ENCODE results near the gene CYP21A2.
"Not testable (repeated sequence)": the region's sequence is repeated elsewhere in the genome, so short reads cannot be mapped to it uniquely, and the experiment has no call there.

The CYP21A2 gene

DNA sequence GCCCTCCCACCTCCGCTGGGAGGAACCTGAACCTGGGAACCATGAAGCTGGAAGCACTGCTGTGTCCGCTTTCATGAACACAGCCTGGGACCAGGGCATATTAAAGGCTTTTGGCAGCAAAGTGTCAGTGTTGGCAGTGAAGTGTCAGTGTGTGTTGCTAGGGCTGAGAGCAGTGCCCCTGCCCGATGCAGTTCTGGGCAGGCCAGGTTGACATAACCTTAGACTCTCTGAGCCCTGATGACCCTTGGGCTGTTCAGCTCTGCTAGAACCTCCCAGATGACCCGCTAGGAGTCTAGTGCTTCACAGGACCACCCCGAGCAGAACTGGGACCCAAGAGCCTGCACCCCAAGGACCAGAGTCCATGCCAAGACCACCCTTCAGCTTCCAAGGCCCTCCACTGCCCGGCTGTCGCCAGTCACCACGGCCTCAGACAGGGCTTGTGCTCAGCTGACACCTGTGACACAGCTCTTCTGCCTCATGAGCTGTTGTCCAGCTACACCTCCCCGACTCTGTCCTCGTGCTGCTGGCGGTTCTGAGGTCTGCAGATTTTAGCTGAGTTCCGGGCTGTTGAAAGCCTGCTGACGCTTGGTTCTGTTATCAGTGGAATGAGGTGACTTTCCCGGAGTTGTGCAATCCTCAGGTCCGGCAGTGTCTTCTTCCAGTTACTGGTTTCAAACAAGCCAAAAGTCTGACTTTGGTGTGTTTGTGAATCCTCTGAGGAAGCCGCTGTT, 2.8 kb upstream of the CYP21A2 start:
- DNase-seq, result not testable (repeated sequence)

DNA sequence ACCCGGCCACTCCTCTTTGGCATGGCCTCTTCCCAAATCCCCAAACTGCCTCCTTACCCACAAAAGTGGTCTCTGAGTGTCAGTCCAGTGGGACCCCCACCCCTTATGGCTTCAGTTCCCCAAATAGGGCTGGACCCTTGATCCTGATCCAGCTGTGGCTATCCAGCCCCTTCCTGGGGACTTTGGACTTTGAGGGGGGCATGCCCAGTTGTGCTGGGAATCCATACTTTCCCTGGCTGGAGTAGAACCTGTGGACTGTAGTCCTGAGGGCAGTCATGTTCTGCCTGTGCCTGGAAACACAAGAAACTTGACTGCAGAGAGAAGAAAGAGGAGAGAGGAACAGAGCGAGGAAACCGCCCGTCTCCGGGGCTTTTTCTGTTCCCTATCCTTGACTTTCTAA, 1.1 kb upstream of the CYP21A2 start:
- not testable (repeated sequence) for DNase-seq

DNA sequence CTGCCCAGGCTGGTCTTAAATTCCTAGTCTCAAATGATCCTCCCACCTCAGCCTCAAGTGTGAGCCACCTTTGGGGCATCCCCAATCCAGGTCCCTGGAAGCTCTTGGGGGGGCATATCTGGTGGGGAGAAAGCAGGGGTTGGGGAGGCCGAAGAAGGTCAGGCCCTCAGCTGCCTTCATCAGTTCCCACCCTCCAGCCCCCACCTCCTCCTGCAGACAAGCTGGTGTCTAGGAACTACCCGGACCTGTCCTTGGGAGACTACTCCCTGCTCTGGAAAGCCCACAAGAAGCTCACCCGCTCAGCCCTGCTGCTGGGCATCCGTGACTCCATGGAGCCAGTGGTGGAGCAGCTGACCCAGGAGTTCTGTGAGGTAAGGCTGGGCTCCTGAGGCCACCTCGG, 663 bp downstream of the CYP21A2 start:
- not testable (repeated sequence) for DNase-seq

DNA sequence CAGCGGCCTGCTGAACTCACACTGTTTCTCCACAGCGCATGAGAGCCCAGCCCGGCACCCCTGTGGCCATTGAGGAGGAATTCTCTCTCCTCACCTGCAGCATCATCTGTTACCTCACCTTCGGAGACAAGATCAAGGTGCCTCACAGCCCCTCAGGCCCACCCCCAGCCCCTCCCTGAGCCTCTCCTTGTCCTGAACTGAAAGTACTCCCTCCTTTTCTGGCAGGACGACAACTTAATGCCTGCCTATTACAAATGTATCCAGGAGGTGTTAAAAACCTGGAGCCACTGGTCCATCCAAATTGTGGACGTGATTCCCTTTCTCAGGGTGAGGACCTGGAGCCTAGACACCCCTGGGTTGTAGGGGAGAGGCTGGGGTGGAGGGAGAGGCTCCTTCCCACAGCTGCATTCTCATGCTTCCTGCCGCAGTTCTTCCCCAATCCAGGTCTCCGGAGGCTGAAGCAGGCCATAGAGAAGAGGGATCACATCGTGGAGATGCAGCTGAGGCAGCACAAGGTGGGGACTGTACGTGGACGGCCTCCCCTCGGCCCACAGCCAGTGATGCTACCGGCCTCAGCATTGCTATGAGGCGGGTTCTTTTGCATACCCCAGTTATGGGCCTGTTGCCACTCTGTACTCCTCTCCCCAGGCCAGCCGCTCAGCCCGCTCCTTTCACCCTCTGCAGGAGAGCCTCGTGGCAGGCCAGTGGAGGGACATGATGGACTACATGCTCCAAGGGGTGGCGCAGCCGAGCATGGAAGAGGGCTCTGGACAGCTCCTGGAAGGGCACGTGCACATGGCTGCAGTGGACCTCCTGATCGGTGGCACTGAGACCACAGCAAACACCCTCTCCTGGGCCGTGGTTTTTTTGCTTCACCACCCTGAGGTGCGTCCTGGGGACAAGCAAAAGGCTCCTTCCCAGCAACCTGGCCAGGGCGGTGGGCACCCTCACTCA, 1.4 kb downstream of the CYP21A2 start:
- DNase-seq, result not testable (repeated sequence)

DNA sequence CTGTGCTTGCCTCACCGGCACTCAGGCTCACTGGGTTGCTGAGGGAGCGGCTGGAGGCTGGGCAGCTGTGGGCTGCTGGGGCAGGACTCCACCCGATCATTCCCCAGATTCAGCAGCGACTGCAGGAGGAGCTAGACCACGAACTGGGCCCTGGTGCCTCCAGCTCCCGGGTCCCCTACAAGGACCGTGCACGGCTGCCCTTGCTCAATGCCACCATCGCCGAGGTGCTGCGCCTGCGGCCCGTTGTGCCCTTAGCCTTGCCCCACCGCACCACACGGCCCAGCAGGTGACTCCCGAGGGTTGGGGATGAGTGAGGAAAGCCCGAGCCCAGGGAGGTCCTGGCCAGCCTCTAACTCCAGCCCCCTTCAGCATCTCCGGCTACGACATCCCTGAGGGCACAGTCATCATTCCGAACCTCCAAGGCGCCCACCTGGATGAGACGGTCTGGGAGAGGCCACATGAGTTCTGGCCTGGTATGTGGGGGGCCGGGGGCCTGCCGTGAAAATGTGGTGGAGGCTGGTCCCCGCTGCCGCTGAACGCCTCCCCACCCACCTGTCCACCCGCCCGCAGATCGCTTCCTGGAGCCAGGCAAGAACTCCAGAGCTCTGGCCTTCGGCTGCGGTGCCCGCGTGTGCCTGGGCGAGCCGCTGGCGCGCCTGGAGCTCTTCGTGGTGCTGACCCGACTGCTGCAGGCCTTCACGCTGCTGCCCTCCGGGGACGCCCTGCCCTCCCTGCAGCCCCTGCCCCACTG, 2.3 kb downstream of the CYP21A2 start:
- DNase-seq, result not testable (repeated sequence)

DNA sequence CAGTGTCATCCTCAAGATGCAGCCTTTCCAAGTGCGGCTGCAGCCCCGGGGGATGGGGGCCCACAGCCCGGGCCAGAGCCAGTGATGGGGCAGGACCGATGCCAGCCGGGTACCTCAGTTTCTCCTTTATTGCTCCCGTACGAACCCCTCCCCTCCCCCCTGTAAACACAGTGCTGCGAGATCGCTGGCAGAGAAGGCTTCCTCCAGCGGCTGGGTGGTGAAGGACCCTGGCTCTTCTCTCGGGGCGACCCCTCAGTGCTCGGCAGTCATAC, 2.8 kb downstream of the CYP21A2 start:
- not testable (repeated sequence) for DNase-seq

DNA sequence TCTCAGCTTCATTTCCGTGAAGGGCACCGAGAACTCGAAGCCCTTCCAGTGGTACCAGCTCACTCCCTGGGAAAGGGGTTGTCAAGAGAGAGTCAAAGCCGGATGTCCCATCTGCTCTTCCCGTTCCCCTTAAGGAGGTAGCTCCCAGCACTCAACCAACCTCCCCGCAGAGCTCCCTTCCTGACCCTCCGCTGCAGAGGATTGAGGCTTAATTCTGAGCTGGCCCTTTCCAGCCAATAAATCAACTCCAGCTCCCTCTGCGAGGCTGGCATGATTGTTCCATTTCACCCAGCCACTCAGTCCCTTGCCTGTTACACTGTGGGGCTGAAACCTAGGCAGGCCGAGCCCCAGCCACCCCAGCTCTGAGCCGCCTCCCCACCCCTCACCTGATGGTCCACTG, 3.2 kb downstream of the CYP21A2 start:
- not testable (repeated sequence) for DNase-seq

DNA sequence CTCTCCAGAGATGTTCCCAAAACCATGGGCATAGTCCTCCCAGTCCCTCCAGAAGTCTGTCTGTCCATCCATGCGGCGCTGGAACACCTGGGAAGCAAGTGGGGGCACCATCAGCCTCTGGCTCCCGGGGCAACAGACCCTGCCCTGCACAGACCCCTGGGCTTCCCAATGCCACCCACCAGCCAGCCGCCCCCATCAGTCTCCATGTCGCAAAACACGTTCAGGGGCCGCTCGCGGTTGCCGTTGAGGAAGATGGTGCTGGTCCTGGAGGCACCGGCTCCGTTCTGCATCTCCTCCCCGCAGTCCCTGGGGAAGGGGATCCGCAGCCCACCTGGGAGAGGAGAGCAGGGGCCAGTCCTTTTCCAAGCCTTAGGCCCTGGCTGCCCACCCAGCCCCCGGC, 4.1 kb downstream of the CYP21A2 start:
- not testable (repeated sequence) for DNase-seq

DNA sequence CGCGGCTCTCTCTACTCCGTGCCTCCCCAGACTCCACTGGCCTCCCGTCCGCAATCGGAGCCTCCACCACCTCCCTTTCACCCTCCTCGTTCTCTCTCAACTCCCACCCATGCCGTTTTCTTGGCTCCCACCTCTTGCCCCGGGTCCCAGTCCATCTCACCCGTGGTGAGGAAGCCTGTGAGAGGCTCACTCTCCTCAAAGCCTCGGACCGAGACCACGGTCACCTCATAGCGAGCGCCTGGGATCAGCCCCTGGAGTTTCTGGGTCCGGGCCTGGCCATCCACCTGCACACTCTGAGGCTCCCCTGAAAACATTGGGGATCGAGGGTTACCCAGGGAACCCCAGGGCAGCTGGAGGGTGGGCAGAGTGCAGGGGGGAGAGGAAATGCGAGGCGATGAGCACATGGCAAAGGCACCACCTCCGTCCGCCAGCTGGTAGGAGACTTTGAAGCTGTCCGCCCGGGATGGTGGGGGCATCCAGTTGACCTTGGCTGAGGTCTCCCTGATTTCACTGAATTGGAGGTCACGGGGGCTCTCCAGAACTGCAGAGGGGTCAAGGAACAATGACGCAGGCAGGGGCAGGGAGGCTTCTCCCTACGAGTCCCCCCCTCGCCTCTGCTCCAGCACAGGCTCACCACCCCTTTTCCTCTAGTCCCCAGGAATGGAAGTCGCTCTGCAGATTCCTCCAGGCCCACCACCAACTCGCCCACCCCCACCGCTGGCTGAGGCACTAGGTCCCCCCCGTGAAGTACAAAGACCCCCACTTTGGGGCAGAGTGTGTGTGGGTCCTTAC, 5.6 kb downstream of the CYP21A2 start:
- DNase-seq, result not testable (repeated sequence)

DNA sequence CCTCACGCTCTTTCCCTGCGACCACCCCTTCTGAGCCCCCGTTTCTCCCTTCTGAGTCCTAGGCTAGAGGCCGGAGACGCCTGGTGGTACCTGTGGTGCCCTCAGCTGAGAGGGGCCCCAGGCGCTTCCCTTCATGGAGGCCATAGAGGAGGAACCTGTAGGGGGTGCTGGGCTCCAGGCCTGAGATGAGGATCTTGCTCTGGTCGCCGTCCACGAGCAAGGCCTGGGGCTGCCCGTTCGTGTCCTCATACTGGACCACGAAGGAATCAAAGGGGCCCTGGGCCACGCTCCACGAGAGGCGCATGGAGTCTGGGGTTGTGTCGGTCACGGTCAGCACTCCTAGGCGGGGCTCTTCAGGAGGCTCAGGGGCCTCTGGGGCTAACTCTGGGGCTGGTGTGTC, 6.7 kb downstream of the CYP21A2 start:
- not testable (repeated sequence) for DNase-seq

DNA sequence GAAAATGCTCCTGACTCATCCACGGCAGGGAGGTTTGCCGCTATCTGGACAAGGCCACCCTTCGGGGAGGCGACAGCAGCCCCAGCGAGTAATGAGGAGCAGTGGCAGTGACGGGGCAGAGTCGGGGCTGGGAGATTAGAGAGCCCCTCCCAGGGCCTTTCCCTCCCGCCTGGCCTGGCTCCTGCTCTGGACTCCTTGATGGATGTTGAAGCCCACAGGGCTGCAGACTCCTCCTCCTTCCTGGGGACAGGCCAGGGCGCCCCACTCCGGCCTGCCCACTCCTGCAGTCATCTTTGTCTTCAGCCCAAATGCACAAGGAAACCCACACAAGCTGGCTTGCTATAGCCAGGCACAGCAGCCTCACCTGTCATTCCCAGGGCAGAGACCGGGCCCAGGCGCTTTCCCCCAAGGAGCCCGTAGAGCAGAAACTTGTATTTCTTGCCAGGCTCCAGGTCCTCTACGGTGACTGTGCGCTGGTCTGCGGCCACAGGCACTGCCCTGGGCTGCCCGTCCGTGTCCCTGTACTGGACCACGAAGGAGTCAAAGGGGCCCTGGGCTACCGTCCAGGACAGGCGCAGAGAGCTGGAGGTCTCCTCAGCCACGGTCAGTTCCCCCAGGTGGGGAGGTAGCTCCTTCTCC, 7.7 kb downstream of the CYP21A2 start:
- DNase-seq, result no peak

DNA sequence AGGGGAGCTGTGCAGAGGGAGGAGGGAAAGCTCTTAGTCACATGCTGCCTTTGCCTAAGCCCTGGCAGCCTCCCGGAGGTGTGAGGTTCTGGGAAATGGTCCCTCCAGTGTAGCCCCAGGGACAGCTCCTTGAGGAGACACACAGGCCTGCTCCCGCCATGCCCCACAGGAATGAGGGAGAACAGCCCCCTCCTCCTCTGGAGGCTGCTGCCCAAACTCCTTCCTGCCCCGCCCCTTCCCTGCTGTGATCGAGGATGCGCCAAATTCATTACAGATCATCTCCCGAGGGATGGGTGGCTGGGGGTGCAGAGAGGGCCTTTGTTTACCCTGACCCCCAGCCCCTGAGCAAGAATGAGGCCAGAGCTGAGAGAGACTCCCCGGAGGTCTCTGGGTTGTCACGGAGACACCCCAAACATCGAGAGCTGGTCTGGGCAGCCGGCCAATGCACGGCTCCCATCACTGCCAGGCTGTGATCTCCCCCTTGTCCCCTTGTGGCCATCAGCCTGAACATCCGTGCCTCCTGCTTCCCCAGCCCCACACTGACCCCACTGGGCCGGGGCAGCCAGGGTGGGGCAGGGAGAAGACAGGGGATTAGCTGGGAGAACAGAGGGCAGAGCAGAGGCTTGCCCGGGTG, 8.4 kb downstream of the CYP21A2 start:
- DNase-seq, result no peak

DNA sequence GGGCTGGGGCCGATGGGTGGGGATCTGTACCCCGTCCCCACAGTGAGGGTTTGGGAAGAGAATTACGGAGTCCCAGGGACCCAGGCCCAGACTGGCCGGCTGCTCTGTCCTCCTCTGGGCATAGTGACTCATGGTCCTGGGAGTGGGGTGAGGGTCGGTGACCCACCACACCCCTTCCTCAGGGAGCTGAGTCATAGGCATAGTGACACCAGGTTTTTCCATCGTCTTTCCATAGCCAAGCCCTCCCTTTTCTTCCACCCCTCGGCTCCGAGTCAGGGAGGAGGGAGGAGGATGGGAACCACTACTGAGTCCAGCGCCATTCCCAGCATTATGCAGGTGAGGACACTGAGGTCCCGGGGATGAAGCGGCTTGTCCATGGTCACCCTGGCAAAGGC, 8.9 kb downstream of the CYP21A2 start:
- DNase-seq, result no peak

DNA sequence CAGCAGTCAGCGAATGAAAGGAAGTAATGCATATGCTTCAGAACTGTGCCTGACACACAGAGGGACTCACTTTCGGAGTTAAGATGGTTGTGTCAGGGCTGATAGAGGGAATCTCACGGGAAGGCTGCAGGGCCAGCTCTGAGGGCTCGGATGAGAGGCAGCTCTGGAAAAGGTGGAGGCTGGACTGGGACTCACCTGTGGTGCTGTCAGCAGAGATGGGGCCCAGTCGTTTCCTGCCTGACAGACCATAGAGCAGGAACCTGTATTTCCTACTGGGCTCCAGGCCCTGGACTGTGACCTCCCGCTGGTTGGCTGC, 9.3 kb downstream of the CYP21A2 start:
- DNase-seq, result no peak

DNA sequence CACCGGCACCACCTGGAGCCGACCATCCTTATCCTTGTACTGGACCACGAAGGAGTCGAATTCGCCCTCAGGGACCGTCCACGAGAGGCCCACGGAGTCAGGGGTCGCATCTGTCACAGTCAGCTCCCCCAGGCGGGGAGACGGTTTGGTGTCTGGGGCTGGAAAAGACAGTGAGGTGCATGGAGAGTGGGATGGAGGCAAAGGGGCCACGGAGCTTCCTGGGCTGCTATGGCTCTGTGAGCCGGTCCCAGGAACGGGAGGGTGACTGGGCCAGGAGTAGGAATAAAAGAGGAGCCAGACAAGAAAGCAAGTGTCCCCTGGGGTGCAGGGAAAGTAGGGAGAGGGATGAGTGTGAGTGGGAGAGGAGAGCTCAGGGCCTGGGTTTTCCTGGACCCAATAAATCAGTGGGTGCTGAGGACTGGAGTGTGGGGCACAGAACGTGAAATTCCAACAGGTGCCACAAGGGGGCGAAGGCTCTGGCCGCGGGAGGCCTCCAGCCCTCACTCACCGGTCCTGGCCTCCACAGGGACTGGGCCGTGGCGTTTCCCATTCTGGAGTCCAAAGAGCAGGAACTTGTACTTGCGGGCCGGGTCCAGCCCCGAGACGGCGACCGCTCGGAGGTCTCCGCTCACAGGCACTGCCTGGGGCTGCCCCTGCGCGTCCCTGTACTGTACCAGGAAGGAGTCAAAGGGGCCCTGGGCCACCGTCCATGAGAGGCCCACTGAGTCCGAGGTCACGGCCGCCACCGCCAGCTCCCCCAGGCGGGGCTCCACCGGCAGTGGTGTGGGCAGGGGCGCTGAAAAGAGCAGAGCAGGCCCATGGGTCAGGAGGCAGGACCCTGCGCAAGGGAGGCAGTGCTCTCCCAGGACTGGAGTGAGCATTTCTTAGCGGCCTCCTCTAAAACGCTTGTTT, 9.9 kb downstream of the CYP21A2 start:
- DNase-seq, result peak; percentile 45

DNA sequence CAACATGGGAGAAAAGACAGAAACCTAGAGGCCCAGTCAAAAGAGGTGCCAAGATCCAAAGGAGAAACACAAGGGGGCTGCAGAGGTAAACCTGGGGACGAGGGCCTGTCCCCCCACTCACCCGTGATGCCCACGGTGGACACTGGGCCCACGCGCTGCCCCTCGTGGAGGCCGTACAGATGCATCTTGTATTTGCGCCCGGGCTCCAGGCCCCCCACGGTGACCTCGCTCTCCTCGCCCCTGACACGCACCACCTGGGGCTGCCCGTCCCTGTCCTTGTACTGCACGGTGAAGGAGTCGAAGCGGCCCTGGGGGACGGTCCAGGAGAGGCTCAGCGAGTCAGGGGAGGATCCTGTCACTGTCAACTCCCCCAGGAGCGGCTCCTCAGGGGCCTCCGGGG, 10.9 kb downstream of the CYP21A2 start:
- not testable (repeated sequence) for DNase-seq

DNA sequence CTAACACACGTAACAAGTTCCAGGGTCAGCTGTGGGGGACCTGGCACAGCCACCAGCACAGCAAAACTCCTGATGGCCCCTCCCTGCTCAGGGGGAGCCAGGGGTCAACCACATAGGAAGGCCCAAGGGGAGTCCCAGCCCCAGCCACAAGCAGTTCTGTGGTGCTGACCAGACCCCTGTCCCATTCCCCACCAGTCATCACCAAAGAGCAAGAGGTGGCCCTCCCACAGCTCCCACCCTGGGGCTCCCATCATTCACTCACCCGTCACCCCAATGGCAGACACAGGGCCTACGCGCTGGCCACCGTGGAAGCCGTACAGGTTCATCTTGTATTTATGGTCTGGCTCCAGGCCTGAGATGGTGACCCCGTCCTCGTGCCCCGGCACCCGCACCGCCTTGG, 11.5 kb downstream of the CYP21A2 start:
- not testable (repeated sequence) for DNase-seq

DNA sequence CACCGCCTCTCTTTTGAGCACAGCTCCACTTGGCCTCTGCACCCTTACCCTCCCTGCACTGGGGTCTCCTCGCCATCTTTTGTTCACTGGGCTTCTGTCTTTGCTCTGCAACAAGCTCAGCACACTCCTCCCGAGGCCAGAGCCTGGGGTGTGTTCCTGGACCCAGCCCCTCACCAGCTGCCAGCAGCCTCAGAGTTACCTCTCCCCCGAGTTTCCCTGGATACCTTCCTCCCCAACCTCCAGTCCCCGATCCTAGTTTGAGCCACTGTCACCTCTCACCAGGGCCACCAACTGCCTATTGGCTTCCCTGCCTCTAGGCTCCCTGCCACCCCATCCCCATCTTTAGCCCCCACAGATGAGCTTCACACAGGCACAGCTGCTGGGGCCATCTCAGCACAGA, 12.3 kb downstream of the CYP21A2 start:
- DNase-seq, result no peak

DNA sequence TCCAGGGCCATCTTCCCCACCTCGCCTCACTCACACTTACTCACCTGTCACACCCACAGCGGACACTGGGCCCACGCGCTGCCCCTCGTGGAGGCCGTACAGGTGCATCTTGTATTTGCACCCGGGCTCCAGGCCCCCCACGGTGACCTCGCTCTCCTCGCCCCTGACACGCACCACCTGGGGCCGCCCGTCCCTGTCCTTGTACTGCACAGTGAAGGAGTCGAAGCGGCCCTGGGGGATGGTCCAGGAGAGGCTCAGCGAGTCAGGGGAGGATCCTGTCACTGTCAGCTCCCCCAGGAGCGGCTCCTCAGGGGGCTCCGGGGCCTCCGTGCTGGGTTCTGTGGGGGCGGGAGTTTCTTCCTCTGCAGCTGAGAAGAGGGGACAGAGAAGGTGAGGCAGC, 14.4 kb downstream of the CYP21A2 start:
- not testable (repeated sequence) for DNase-seq

DNA sequence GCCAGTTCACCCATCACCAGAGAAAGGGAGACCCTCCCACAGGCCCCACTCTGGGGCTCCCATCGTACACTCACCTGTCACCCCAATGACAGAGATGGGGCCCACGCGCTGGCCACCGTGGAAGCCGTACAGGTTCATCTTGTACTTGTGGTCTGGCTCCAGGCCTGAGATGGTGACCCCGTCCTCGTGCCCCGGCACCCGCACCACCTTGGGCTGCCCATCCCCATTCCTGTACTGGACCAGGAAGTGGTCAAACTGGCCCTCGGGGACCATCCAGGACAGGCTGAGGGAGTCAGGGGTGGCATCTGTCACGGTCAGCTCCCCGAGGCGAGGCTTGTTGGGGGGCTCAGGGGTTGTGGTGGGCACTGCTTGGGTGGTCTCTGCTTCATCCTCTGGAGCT, 15.1 kb downstream of the CYP21A2 start:
- DNase-seq, result not testable (repeated sequence)

DNA sequence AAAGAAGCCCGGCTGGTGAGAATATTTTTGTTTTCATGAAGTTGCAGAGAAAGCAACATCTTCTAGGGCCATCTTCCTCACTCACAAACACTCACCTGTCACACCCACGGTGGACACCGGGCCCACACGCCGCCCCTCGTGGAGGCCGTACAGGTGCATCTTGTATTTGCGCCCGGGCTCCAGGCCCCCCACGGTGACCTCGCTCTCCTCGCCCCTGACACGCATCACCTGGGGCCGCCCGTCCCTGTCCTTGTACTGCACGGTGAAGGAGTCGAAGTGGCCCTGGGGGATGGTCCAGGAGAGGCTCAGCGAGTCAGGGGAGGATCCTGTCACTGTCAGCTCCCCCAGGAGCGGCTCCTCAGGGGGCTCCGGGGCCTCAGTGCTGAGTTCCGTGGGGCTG, 17.5 kb downstream of the CYP21A2 start:
- not testable (repeated sequence) for DNase-seq
